Measurements from ENCODE around the gene FBXO48.

FBXO48 gene

GRCh38 chr2:68414452-68414851 lies 52.6 kb downstream of the FBXO48 start:
- no peak for DNase-seq (ENCODE audit: low read depth in 2 of 2)

GRCh38 chr2:68413466-68413865 lies 53.6 kb downstream of the FBXO48 start:
- no peak for DNase-seq (ENCODE audit: low read depth in 2 of 2)

DNA sequence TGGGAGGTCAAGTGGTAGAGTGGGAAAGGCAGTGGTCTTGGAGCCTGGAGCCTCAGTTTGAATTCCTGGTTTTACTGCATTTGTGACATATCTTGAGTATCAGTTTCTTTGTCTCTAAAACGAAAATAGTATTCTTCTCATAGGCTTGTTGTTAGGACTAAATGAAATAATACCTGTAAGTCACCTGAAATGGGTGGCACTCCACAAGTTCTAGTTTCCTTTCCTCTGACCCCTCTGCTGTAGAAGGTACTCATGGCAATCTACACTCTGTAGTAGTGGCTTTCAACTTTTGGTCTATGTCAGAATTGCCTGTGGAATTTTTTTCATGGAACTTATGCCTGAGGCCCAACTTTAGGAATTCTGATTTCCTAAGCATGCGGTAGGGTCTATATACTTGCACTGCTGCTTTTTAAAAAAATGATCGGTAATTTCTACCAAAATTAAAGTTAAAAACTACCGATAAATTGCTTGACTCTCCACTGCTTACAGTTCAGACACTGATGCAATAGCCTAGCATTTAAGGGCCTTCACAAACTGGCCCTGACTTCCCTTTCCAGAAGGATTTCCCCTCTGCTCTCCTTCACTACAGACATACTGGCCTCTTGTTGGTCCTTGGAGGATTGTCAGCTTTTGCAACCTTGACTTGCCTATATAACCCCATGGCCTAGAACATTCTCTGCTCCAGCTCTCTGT lies 54.8 kb downstream of the FBXO48 start:
- DNase-seq (ENCODE audit: low read depth in 2 of 2): no peak

GRCh38 chr2:68411397-68412126 lies 55.5 kb downstream of the FBXO48 start:
- DNase-seq (ENCODE audit: low read depth in 2 of 2): no peak
